ENCODE results near the gene OOSP4A.
"Not testable (repeated sequence)": the region's sequence is repeated elsewhere in the genome, so short reads cannot be mapped to it uniquely, and the experiment has no call there.

GRCh38 chr11:59982037-59982436, 18.2 kb downstream of the OOSP4A start:
- TF ChIP-seq POLR2A (IDR thresholded peaks at IDR 0.05; ENCODE audit: insufficient read depth in 1 of 2, low read depth in 2 of 2, low read length in 2 of 2); YY1 (IDR thresholded peaks at IDR 0.05; ENCODE audit: insufficient read depth, insufficient replicate concordance, low read depth, low read length): not testable (repeated sequence)
